ENCODE data around the gene FAM114A1. TPM values are rescaled to one million over a fixed set of nuclear protein-coding genes. Genes with fewer than 3 reads are reported as not detected.

Gene FAM114A1
- total RNA-seq, 1 experiment from 2014 or later = 156 TPM

GRCh38 chr4:38858097-38858420, 9.5 kb upstream of the FAM114A1 start:
- DNase-seq (ENCODE audit: low read depth) = no peak

- no peak for DNase-seq (ENCODE audit: low read depth)
Observed at GRCh38 chr4:38859501-38859900, 8.1 kb upstream of the FAM114A1 start.

- peak; percentile 57 for DNase-seq (ENCODE audit: low read depth)
Observed at GRCh38 chr4:38860788-38861424, 6.7 kb upstream of the FAM114A1 start.

GRCh38 chr4:38861791-38862190, 5.8 kb upstream of the FAM114A1 start:
- no peak for DNase-seq (ENCODE audit: low read depth)

- DNase-seq (ENCODE audit: low read depth) = no peak
Observed at GRCh38 chr4:38865445-38865844, 2.2 kb upstream of the FAM114A1 start.

GRCh38 chr4:38866973-38867477, 581 bp upstream of the FAM114A1 start:
- DNase-seq (ENCODE audit: low read depth) = no peak

GRCh38 chr4:38868059-38868960, 704 bp downstream of the FAM114A1 start:
- no peak for DNase-seq (ENCODE audit: low read depth)

GRCh38 chr4:38869511-38869910, 1.9 kb downstream of the FAM114A1 start:
- DNase-seq (ENCODE audit: low read depth) = peak; percentile 28

GRCh38 chr4:38870098-38870808, 2.6 kb downstream of the FAM114A1 start:
- DNase-seq (ENCODE audit: low read depth) = no peak

GRCh38 chr4:38871593-38871992, 4.0 kb downstream of the FAM114A1 start:
- no peak for DNase-seq (ENCODE audit: low read depth)

GRCh38 chr4:38872620-38873019, 5.0 kb downstream of the FAM114A1 start:
- peak; percentile 90 for DNase-seq (ENCODE audit: low read depth)

- DNase-seq (ENCODE audit: low read depth) = no peak
Observed at GRCh38 chr4:38873290-38873944, 5.8 kb downstream of the FAM114A1 start.

GRCh38 chr4:38876636-38877035, 9.0 kb downstream of the FAM114A1 start:
- no peak for DNase-seq (ENCODE audit: low read depth)

- DNase-seq (ENCODE audit: low read depth) = no peak
Observed at GRCh38 chr4:38884254-38884653, 16.6 kb downstream of the FAM114A1 start.

- peak; percentile 88 for DNase-seq (ENCODE audit: low read depth)
Observed at GRCh38 chr4:38889143-38889542, 21.5 kb downstream of the FAM114A1 start.

- DNase-seq (ENCODE audit: low read depth) = no peak
Observed at GRCh38 chr4:38891051-38891983, 23.7 kb downstream of the FAM114A1 start.

- peak; percentile 33 for DNase-seq (ENCODE audit: low read depth)
Observed at GRCh38 chr4:38894322-38894982, 26.8 kb downstream of the FAM114A1 start.

GRCh38 chr4:38896940-38897339, 29.3 kb downstream of the FAM114A1 start:
- no peak for DNase-seq (ENCODE audit: low read depth)

GRCh38 chr4:38898245-38898644, 30.6 kb downstream of the FAM114A1 start:
- DNase-seq (ENCODE audit: low read depth) = no peak

- DNase-seq (ENCODE audit: low read depth) = no peak
Observed at GRCh38 chr4:38902221-38902620, 34.6 kb downstream of the FAM114A1 start.
